GM23248 (cell line): ENCODE measurements around the gene EIF3A.

Source experiments
- EZH2 ChIP-seq: fragments of 200-600 bp; sonication (generic); IDR thresholded peaks from 2 replicates; pipeline ENCODE4 v1.6.1; 2018; ENCODE audit warnings: antibody characterized with exemption, mild to moderate bottlenecking; ENCODE audit not compliant: insufficient read depth, poor library complexity, severe bottlenecking
- EZH2phosphoT487 ChIP-seq: fragments of 200-600 bp; sonication (generic); IDR thresholded peaks from 2 replicates; pipeline ENCODE4 v1.6.1; 2018; ENCODE audit warnings: antibody characterized with exemption, moderate library complexity, mild to moderate bottlenecking, low read depth; ENCODE audit not compliant: insufficient read depth

DNA sequence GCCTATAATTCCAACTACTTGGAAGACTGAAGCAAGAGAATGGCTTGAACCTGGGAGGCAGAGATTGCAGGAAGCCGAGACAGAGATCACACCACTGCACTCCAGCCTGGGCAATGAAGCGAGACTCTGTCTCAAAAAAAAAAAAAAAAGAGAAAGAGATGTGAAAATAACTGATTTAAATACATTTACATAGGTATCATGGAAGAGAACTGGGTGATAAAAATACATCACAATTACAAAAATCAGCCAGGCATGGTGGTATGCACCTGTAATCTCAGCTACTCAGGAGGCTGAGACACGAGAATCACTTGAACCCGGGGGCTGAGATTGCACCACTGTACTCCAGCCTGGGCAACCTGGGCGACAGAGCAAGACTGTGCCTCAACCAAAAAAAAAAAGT lies 31.3 kb downstream of the EIF3A start:
- no peak for TF ChIP-seq EZH2
- TF ChIP-seq EZH2phosphoT487, result no peak
